Measurements from ENCODE around the gene PLCH1.

Gene PLCH1

DNA sequence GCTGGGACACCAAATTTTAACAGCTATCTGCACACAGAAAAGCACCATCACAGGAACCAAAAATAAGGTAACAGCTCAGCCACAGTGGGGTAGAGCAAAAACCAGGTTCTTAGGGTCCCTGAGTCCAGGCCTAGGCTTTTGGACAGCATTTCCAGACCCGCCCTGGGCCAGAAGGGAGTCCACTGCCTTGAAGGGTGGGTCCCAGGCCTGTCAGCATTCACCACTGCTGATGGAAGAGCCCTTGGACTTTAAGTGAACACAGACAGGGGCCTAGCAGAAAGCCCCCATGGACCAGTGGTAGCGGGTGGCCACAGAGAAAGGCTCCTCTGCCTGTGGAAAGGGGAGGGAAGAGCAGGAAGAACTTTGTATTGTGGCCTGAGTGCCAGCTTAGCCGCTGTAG is 56.4 kb downstream of the PLCH1 start:
- no peak for DNase-seq (ENCODE audit: low read depth in 1 of 2, low spot score in 1 of 2)

DNA sequence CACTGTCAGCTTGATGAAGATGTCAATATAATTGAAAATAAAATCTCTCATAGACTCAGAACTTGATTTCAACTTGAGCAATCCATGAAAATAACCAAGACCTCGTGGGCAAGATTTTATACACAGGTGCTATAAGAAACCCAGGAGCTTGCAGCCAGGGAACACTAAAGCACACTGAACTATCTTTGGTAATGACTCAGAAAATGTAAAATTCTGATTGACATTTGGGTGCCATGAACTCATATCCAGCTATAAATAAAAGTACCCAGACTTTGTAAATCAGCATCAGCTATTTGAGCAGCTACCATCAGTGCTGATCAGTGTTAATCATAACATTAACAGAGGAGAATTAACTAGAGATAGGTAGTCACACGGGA is 61.5 kb downstream of the PLCH1 start:
- no peak for DNase-seq (ENCODE audit: low read depth in 1 of 2, low spot score in 1 of 2)

DNA sequence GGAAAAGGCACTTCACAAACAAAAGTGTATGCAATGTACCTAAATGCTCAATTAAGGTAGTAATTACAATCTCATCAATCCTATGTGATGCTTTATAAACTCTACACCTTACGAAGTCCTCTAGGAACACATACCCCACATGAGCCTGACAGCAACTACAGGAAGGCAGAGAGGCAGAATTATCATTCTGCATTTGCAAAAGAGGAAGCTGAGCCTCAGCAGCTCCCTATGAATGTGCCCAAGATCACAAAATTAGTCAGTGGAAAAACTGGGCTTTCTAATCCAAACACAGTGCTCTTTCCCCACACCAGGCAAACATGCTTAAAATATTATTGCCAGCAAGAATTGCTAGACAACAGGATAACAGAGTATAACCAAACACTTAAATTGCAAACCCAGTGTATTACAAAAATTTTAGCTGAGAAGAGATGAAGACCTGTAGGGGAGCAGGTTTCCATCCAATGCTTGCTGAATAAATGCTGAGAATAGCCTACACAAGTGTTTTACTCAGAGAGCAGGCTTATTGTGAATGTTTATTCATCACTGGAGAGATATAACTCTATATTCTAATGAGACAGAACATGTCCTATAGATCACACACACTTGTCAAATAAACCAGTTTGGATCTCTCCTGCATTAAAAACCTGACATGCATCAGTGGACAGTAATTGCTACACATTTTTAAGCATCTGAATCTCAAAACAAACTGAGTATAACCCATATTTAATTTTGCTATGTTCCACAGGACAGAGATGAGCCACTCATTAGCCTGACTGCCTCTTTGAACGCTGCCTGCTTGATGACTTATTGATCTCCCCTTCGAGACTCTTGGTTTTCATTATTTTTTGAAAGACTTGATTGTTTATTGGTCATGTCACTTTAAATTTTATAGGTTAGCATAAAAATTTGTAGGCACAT is 62.2 kb downstream of the PLCH1 start:
- no peak for DNase-seq (ENCODE audit: low read depth in 1 of 2, low spot score in 1 of 2)

DNA sequence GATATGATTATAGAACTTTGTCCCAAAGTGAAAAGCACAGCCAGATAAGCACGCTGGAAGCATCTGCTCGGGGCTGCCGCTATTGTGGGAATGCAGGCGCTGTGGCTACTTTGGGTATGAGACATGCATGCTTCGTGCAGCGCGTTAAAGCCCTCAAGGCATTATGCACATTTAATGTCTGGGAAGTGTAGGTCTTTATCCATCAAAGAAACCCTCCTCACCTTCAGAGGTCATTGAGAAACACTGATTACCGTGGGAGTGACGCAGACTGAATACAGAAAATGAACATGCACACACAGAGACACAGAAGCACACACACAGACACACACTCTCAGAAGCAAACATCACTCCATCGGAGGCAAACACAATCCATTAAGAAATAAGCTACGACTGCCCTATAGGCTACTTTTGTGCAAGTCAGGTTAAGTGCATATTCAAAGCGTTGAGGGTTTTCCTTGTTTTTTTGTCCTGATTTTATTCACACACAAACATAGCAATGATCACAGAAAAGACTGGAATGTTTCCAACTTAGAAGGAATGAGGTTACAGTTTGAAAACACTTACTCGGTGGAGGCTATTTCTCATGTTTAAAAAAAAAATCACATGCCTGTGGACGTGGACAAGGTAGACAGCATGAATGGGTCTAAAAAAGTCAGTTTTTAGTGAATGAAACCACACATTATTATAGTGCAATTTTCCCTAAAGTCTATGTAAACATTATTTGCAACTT is 68.5 kb downstream of the PLCH1 start:
- no peak for DNase-seq (ENCODE audit: low read depth in 1 of 2, low spot score in 1 of 2)

DNA sequence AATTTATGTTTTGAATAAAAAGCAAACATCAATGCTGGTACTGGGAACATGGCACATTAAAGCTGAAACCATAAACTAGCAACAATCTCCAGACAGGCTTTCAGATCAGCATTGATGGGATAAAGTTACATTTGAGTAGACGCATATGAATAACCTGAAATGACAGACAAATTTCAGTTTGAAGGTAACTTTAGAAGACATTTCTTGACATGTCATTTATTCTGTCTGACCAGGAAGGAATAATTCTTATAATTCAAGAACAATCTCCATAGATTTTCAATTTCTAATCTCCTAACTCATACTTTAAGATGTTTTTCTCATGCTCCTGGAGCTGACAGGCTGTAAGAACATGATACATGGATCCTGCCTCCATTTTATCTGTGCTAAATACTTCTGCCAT is 69.8 kb downstream of the PLCH1 start:
- no peak for DNase-seq (ENCODE audit: low read depth in 1 of 2, low spot score in 1 of 2)

DNA sequence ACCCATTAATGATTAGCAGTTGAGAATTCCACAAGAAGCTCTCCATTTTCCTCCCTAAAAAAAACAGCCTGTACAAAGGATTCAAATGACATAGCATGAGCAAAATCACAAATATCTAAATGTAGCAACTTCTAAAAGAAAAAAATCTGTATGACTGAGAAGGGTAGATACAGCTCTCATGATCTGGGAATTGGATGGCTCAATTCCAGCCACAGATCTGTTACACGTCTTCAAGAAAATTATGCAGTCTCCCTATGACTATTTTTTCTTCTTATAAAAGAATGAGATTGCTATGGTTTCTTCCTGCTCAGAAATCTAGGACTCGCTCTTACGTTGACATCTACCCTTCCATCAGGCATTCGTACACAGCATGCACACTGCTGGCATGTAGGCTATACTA is 71.5 kb downstream of the PLCH1 start:
- DNase-seq (ENCODE audit: low read depth in 1 of 2, low spot score in 1 of 2), result no peak

DNA sequence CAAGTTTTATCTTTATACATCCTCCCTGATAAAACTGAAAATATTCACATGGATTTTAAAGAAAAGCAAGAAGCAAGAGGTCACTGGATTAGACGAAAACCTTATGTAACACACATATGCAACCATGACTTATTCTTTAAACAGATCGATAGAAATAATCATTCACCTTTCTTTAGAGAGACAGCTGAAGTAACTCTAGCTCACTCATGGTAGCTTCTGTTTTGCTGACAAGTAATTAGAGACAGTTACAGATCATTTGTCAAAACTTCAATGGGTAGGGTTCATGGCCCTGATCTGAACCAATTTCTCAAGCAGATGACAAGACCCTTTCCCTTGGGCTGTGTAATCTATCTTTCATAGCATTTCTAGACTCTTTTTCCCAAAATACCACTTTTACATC is 74.5 kb downstream of the PLCH1 start:
- no peak for DNase-seq (ENCODE audit: low read depth in 1 of 2, low spot score in 1 of 2)

DNA sequence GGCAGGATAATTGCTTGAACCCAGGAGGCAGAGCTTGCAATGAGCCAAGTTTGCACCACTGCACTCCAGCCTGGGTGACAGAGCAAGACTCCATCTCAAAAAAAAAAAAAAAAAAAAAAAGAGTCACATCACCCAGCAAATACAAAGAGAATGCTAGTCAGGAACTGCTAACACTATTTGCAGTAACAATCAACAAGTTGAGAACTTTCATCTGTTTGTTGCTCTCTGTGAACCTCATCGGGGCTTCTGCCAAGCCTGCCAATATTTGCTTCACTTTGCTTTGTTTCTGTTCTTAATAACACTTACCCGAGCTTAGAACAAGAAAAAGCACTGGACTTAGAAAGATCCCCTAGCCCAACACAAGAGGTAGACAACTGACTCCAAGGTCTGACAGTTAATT is 76.9 kb downstream of the PLCH1 start:
- DNase-seq (ENCODE audit: low read depth in 1 of 2, low spot score in 1 of 2), result no peak

DNA sequence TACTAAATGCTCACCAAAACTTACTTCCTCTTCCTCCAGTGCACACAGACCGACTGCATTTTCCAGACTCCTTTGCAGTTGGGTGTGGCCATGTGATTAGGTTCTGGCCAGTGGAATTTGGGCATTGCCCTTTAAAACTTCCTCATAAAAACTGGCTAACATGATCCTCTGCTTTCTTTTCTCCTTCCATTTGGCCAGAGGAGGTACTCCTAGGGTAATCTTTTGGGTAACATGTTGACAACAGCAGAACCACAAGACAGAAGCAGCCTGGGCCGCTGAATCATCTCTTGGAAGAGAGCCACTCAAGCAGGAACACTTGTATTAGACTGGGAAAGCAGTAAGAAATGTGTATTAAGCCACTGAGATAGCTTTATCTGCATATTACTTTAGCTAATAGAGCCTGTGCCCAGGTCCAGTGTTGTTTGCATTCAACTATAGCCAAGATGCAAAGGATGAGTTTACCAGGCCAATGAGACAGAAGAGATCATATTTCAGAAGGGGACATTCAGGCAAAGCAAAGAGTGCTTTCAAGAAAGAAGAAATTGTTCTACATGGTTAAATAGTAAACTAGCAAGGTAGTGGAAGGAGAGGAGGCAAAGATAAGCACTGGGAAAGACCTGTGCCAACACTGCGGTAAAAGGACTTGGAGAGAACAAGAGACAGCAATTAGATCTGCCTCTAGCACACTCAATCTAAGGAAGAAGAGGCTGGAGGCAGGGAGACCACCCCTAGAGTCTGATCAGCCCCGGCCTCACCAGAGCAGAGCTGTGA is 79.8 kb downstream of the PLCH1 start:
- DNase-seq (ENCODE audit: low read depth in 1 of 2, low spot score in 1 of 2), result no peak

DNA sequence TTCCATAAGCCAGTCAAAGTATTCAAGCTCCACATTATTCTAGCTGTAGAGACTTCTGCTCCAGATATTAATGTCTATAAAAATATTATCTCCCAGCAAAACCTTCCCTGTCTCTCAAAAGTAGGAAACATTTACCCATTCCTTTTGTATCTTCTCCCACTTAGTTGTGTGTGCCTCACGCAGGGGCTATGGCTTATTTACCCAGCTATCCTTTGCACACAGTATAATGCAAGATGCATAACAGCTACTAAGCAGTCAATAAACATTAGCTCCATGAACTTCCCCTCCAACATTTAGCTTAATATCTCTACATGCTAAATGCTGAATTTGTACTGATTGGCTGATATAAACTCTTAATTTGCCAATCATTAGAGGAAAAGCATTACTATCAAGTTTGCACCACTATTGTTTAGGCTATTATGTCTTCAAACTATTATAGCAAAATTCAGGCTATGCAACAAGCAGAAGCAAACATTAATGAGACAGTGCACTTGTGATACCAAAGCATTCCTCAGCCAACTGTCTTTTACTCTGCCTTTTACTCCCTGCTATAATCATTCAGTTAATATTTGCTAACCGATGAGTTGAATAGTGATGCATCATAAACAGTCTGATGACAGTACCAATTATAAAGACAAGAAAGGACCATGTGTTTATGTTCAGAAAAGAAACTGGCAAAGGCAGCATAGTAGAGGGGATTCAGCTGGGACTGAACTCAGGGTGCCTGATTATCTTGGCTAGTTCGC is 81.2 kb downstream of the PLCH1 start:
- no peak for DNase-seq (ENCODE audit: low read depth in 1 of 2, low spot score in 1 of 2)

DNA sequence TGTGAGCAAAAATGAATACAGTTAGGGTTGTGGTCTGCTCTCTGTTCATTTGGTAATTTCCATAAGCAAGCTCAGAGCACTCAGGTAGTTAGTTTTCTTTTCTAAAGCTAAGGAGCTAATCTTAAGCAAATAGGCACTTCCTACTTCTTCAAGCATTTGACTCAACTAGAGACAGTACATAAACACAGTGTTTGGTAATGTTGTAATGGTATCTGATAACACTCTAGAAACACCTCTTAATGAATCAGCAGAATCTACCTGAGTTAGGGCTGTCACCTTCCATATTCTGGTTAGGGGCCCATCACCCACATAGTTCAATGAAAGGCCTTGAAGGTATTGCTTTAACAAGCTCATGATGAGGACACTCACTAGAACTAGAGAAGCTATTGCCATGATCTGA is 83.1 kb downstream of the PLCH1 start:
- no peak for DNase-seq (ENCODE audit: low read depth in 1 of 2, low spot score in 1 of 2)

DNA sequence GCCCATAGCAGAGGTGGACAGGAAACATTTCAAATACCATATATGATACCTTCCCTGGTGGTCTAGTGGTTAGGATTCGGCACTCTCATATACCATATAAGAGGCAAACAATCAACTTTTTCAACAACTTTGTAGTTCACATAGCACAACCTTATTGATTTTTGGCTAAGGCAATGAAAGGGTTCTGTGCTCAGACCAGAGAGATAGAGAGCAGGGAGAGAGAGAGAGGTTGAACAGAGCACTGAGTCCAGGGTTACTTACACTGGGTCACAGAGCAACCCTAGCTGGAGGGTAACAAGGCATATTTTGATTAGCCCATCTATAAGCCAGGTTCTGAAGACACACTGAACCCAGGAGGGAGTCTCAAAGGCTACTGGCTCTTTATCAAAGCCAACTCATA is 83.8 kb downstream of the PLCH1 start:
- DNase-seq (ENCODE audit: low read depth in 1 of 2, low spot score in 1 of 2), result no peak

DNA sequence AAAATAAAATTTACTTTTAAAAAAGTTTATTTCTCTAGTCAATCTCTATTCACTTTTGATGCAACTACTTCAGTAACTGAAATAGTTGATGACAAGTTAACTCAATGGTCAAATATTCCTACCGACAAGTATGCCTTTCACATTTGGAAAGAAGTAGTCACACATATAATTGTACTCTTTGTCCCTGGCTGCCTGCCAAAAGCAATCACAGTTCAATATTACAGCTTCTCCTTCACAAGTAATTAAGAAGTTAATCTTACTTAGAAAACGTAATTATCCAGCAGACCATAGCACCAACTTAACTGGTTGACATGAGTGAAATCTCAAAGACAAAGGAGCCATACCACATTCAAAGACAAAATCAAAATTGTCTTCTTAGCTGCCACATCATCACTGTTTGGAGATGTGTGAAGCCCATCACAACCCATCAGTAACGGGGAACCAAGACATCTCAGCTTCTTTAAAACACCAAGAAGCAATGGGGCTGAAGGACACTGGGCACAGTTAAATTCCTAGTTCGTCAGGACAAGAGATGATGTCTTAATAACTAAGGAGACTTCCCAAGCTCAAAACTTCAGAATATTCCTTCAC is 86.1 kb downstream of the PLCH1 start:
- no peak for DNase-seq (ENCODE audit: low read depth in 1 of 2, low spot score in 1 of 2)

DNA sequence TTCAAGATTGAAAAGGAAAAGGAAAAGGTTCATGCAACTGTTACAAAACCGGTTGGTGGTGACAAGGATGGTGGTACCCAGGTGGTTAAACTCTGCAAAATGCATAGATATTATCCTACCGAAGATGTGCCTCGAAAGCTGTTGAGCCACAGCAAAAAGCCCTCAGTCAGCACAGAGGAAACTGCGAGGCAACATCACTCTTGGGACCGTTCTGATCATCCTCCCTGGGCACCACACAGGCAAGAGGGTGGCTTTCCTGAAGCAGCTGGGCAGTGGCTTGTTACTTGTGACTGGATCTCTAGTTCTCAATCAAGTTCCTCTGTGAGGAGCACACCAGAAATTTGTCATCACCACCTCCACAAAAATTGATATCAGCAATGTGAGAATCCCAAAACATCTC is 86.9 kb downstream of the PLCH1 start:
- DNase-seq (ENCODE audit: low read depth in 1 of 2, low spot score in 1 of 2), result no peak

DNA sequence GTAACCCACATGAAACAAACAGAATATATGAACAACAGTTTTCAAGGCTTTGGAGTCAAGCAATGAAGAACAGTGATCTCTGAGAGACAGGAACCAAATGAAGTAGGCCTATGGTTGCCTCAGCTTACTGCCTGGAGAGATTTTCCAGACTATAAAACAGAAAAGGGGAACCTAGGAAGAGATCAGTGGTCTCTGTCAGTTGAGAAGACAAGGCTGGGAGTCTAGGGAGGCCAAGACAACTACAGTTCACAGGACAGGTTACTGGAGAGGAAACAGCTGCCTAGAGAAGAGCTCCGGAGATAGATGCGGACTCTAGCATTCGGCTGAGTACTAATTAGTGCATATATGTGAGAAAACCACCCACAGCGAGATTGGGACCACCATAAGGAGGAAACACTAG is 87.7 kb downstream of the PLCH1 start:
- DNase-seq (ENCODE audit: low read depth in 1 of 2, low spot score in 1 of 2), result no peak

DNA sequence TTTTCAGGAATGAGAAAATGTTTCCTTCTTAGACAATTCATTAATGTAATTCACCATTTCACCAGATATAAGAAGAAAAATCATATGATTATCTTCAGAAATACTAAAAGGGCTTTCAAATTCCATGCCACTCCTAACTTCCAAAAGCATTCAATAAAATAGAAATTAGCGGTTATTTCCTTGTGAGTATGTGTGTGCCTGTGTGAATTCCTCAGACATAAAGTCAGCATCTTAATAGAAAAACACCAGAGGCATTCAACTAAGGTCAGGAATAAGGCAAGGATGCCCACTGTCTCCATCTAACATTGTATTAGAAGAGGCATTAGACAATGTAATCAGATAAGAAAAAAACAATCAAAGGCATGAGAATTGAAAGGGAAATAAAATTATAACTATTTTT is 88.4 kb downstream of the PLCH1 start:
- DNase-seq (ENCODE audit: low read depth in 1 of 2, low spot score in 1 of 2), result no peak

DNA sequence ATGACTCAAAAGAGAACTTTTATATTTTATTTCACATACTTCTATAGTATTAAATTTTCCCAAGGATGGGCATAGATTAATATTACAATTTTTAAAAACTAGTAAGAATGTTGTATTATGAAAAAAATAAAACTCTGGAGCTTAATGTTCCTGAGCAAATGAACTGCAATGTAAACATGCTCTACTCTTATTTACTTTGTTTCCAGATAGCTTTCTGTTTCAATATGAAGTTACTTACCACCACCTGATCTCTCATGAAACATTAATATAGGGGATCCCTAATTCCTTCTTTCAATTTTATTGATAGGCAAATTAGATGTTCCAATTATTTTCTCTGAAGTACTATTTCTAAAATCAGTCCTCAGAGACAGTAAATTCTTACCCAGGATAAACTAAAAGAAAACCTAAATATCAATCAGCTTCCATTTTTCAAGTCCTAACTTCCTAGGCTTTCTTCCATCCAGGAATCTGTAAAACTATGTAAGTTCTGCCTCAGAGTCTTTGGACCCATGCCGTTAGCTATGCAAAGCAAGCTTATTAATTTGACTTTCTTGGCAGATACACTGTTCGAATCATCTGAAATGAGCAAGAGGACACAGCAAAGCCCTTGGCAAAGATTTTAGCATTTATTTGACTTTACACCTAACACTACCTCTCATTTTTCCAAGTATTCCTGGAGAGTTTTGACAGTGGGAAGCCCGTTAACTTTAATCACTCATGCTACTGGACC is 93.2 kb downstream of the PLCH1 start:
- DNase-seq (ENCODE audit: low read depth in 1 of 2, low spot score in 1 of 2), result no peak

DNA sequence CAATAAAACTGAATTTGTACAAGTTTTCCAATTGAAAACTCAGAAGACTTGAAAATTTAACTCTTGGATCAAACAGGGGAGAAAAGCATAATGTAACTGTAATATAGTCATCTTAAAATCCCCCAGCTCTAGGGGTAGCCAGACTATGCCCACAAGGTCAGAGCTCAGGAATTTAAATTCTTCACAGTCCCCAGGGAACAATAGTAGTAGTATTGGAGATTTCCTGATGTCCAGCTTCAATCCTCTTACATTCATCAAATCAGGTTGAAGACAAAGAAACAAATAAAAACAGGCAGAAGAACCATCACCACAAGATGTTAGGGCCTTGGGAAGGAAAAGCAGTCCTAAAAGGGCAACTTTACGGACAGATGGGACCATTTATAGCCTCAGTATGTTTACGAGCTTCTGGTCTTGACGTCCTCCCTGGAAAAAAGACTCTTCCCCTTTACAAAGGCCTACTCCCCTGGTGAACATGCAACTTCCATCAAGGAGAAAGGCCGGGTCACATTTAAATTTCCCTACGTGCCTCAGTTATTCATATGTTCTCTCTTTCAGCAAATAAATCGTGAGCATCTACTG is 96.8 kb downstream of the PLCH1 start:
- no peak for DNase-seq (ENCODE audit: low read depth in 1 of 2, low spot score in 1 of 2)

DNA sequence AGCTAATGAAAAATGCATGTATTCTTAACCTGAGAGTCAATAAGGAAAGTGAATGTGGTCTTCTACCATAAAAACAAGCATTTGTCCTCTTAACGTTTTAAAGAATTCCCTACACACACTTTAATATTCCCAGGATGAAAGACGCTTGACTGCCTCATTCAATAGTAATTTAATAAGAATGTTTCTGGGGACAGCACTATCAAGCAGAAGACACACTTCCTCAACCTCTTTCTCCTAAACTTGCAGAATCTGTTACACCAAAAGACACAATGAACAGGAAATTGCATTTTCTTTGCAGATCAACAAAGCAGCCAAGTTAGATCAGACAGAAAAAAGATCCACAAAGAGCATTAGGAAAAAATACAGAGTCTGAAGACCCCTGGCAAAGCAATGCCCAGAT is 97.7 kb downstream of the PLCH1 start:
- no peak for DNase-seq (ENCODE audit: low read depth in 1 of 2, low spot score in 1 of 2)

DNA sequence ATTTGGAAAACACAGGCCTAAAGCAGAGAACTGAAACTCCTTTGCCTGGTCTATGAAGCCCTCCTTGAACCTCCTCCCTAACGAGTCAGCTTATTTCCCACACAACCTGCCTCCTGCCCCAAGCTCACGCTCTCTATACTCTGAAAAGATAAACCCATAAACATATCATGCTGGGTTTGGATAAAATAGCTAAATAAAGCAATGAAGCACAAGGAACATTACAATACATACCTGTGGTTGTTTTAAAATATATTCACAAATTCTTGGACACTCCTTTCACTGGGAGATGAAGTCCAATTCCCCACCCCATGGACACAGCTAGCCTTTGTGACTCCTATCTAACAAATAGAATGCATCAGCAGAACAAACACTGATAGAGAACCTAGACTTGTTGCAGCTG is 98.2 kb downstream of the PLCH1 start:
- no peak for DNase-seq (ENCODE audit: low read depth in 1 of 2, low spot score in 1 of 2)

Measured in stimulated activated CD4-positive, alpha-beta T cell treated with anti-CD3 and anti-CD28 coated beads, Interleukin-15, amount 100 ng/mL, for 1 hour (primary cell).